OCI-LY1 (cell line): ENCODE results near the gene YIF1A.

Source experiments
- H2AFZ ChIP-seq: fragments of 200-600 bp; sonication (generic), shearing (Covaris generic); 2 replicates; pipeline ENCODE4 v1.6.0; 2014; ENCODE audit warnings: antibody characterized with exemption, mild to moderate bottlenecking, low read length
- H3F3A ChIP-seq: fragments of 200-600 bp; sonication (generic), shearing (Covaris generic); 2 replicates; pipeline ENCODE4 v1.6.0; 2014; ENCODE audit warnings: mild to moderate bottlenecking, antibody characterized with exemption, low read length, moderate library complexity; ENCODE audit not compliant: insufficient read depth
- H3K27ac ChIP-seq: fragments of 200-600 bp; sonication (generic); 2 replicates; pipeline ENCODE4 v1.5.1; 2014; ENCODE audit warnings: low read length, mixed run types, mild to moderate bottlenecking, low read depth; ENCODE audit not compliant: poor library complexity, severe bottlenecking
- H3K27me3 ChIP-seq: fragments of 200-600 bp; sonication (generic); 2 replicates; pipeline ENCODE4 v1.6.0; 2014; ENCODE audit warnings: antibody characterized with exemption, mild to moderate bottlenecking, low read length, moderate library complexity; ENCODE audit not compliant: insufficient read depth
- H3K36me3 ChIP-seq: fragments of 200-600 bp; sonication (generic); 2 replicates; pipeline ENCODE4 v1.6.1; 2014; ENCODE audit warnings: mild to moderate bottlenecking, antibody characterized with exemption, low read length, moderate library complexity, mixed read lengths; ENCODE audit not compliant: insufficient read depth
- H3K4me1 ChIP-seq: fragments of 200-600 bp; sonication (generic); 2 replicates; pipeline ENCODE4 v1.5.1; 2014; ENCODE audit warnings: mild to moderate bottlenecking, low read length, moderate library complexity; ENCODE audit not compliant: insufficient read depth, severe bottlenecking
- H3K4me2 ChIP-seq: fragments of 200-600 bp; sonication (generic), shearing (Covaris generic); 2 replicates; pipeline ENCODE4 v1.6.1; 2014; ENCODE audit warnings: low read length
- H3K4me3 ChIP-seq: fragments of 200-600 bp; sonication (generic); 2 replicates; pipeline ENCODE4 v1.5.1; 2014; ENCODE audit warnings: low read length, low read depth, mild to moderate bottlenecking, mixed read lengths; ENCODE audit not compliant: poor library complexity, severe bottlenecking
- H3K79me2 ChIP-seq: fragments of 200-600 bp; shearing (Covaris generic); 2 replicates; pipeline ENCODE4 v1.6.1; 2016; ENCODE audit warnings: mixed run types, low read length, mixed read lengths; ENCODE audit not compliant: insufficient read depth
- H3K9ac ChIP-seq: fragments of 200-600 bp; sonication (generic), shearing (Covaris generic); 2 replicates; pipeline ENCODE4 v1.6.1; 2014; ENCODE audit warnings: mild to moderate bottlenecking, low read length, mixed read lengths
- H3K9me2 ChIP-seq: fragments of 200-600 bp; sonication (generic), shearing (Covaris generic); 2 replicates; pipeline ENCODE4 v1.6.1; 2014; ENCODE audit warnings: low read depth, mild to moderate bottlenecking, low read length, mixed read lengths
- H3K9me3 ChIP-seq: fragments of 200-600 bp; shearing (Covaris generic); 2 replicates; pipeline ENCODE4 v1.6.1; 2014; ENCODE audit warnings: low read length, mixed read lengths
- H4K20me1 ChIP-seq: fragments of 200-600 bp; sonication (generic), shearing (Covaris generic); 2 replicates; pipeline ENCODE4 v1.6.0; 2016; ENCODE audit warnings: mild to moderate bottlenecking, low read length; ENCODE audit not compliant: insufficient read depth
- EZH2 ChIP-seq: fragments of 200-600 bp; sonication (generic), shearing (Covaris generic); IDR thresholded peaks from 2 replicates; pipeline ENCODE4 v1.8.0; 2017; ENCODE audit warnings: borderline replicate concordance, mixed run types, mild to moderate bottlenecking, antibody characterized with exemption, low read length, moderate library complexity, mixed read lengths
- TF ChIP-seq, protein P1 (sequence below): fragments of 200-600 bp; sonication (generic), shearing (Covaris generic); IDR thresholded peaks from 2 replicates; pipeline ENCODE4 v1.5.1; 2017; ENCODE audit warnings: mild to moderate bottlenecking, antibody characterized with exemption, low read length, moderate library complexity, mixed read lengths

Gene YIF1A

DNA sequence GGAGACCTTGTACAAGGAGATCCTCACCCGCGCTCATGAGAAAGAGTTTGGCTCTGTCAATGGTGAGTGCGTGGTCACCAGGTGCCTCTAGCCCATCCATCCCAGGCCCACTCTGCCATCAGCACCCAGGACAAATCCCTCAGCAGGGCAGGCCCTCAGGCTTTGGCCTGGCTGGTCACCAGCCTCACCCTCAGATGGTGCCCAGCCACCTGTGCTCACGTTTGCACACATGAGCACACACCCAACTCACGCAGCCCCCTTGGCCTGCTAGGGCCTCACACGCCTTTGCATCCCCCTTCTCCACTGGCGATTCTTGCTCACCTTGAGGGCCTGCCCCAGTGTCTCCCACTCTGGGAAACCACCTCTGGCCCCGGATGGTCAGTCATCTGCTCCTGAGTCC is 24.6 kb downstream of the YIF1A start:
- Histone ChIP-seq H2AFZ (no peak overlapping the region), H3K27me3 (no peaks in the 10 kb centered on the region), H3K79me2 (peaks cover 6% of the 10 kb centered on the region), H4K20me1 (no peaks in the 10 kb centered on the region), H3K4me1 (peaks cover 13% of the 10 kb centered on the region), H3K9me3 (no peaks in the 10 kb centered on the region), H3K9me2 (no peaks in the 10 kb centered on the region), H3K4me3 (no peak overlapping the region), H3F3A (no peaks in the 10 kb centered on the region), H3K9ac (no peak overlapping the region), H3K4me2 (no peak overlapping the region), H3K27ac (no peak overlapping the region), H3K36me3 (peaks cover 51% of the 10 kb centered on the region)
- TF ChIP-seq, protein P1, sequence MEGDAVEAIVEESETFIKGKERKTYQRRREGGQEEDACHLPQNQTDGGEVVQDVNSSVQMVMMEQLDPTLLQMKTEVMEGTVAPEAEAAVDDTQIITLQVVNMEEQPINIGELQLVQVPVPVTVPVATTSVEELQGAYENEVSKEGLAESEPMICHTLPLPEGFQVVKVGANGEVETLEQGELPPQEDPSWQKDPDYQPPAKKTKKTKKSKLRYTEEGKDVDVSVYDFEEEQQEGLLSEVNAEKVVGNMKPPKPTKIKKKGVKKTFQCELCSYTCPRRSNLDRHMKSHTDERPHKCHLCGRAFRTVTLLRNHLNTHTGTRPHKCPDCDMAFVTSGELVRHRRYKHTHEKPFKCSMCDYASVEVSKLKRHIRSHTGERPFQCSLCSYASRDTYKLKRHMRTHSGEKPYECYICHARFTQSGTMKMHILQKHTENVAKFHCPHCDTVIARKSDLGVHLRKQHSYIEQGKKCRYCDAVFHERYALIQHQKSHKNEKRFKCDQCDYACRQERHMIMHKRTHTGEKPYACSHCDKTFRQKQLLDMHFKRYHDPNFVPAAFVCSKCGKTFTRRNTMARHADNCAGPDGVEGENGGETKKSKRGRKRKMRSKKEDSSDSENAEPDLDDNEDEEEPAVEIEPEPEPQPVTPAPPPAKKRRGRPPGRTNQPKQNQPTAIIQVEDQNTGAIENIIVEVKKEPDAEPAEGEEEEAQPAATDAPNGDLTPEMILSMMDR: no peak
- no peak for TF ChIP-seq EZH2

- H3K79me2 ChIP-seq: peaks cover 1% of the 10 kb centered on the region; the same call in 1 of the 2 replicates
- H3K9ac ChIP-seq: no peak overlapping the region
- no peaks in the 10 kb centered on the region for H3K9me3 ChIP-seq
- H3K9me2 ChIP-seq: no peaks in the 10 kb centered on the region
- H4K20me1 ChIP-seq: no peaks in the 10 kb centered on the region
- H3K4me2 ChIP-seq: no peak overlapping the region
- no peak overlapping the region for H2AFZ ChIP-seq
- H3K4me3 ChIP-seq: no peak overlapping the region
- TF ChIP-seq EZH2: no peak
- TF ChIP-seq, protein P1: no peak
- H3K4me1 ChIP-seq: peaks cover 14% of the 10 kb centered on the region
- H3K27ac ChIP-seq: no peak overlapping the region
- no peaks in the 10 kb centered on the region for H3F3A ChIP-seq
- H3K27me3 ChIP-seq: no peaks in the 10 kb centered on the region
- peaks cover 57% of the 10 kb centered on the region for H3K36me3 ChIP-seq
Measured at GRCh38 chr11:66263785-66264184, 25.2 kb downstream of the YIF1A start.

DNA sequence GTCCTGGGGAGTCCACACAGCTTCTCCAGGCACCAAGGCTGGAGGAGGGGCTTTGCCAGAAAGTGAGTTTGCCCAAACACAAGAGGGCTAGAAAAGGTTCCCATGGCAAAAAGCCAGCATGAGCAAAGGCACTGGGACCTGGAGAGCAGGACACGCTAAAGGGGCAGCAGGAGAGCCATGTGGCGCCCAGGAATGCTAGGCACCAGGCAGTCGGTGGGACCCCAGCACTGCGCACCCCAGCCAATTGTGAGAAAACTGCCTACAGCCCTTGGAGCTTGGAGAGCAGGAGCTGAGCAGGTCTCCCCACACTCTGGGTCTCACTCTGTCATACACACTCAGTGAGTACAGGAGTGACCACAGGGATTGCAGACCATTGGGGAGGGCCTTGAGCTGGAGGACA is 25.7 kb downstream of the YIF1A start:
- Histone ChIP-seq H2AFZ (no peak overlapping the region), H3K9me2 (no peaks in the 10 kb centered on the region), H3K36me3 (peaks cover 57% of the 10 kb centered on the region), H3K79me2 (no peaks in the 10 kb centered on the region), H4K20me1 (no peaks in the 10 kb centered on the region), H3K4me1 (peaks cover 18% of the 10 kb centered on the region), H3K27me3 (no peaks in the 10 kb centered on the region), H3K9ac (no peak overlapping the region), H3K4me3 (no peak overlapping the region), H3K9me3 (no peaks in the 10 kb centered on the region), H3F3A (no peaks in the 10 kb centered on the region), H3K27ac (no peak overlapping the region), H3K4me2 (no peak overlapping the region)
- TF ChIP-seq EZH2: no peak
- TF ChIP-seq, protein P1: no peak
